SU-DHL-6 (cell line): ENCODE data around the gene MYOM3.

Experiments
- EZH2phosphoT487 ChIP-seq: fragments of 200-600 bp; sonication (generic), shearing (Covaris generic); conservative IDR thresholded peaks from 2 replicates; pipeline ENCODE4 v1.6.1; 2018; ENCODE audit warnings: mild to moderate bottlenecking, antibody characterized with exemption, low read length, moderate library complexity, mixed read lengths
- TF ChIP-seq, protein P1 (sequence below): fragments of 200-600 bp; sonication (generic); IDR thresholded peaks from one replicate; pipeline ENCODE4 v1.5.1; 2017; ENCODE audit warnings: antibody characterized with exemption, mild to moderate bottlenecking, low read length, moderate library complexity; ENCODE audit not compliant: insufficient read depth, poor library complexity, severe bottlenecking

DNA sequence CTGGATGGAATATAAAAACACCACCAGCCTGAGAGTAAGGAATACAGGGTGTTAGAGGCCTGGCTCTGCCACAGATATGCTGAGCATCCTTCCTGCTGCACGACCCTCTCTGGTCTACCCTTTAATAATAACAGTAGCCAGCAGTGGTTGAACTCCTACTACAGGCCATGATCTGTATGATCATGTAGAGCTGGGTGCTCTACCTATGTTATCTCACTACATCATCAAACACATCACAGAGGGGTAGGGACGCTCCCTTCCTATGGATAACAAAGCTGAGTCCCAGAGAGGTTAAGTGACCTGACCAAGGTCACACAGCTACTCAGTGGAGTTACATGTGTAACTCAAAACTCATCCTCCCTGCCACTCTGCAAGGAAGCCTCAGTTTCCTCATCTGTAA is 13.0 kb upstream of the MYOM3 start:
- TF ChIP-seq, protein P1, sequence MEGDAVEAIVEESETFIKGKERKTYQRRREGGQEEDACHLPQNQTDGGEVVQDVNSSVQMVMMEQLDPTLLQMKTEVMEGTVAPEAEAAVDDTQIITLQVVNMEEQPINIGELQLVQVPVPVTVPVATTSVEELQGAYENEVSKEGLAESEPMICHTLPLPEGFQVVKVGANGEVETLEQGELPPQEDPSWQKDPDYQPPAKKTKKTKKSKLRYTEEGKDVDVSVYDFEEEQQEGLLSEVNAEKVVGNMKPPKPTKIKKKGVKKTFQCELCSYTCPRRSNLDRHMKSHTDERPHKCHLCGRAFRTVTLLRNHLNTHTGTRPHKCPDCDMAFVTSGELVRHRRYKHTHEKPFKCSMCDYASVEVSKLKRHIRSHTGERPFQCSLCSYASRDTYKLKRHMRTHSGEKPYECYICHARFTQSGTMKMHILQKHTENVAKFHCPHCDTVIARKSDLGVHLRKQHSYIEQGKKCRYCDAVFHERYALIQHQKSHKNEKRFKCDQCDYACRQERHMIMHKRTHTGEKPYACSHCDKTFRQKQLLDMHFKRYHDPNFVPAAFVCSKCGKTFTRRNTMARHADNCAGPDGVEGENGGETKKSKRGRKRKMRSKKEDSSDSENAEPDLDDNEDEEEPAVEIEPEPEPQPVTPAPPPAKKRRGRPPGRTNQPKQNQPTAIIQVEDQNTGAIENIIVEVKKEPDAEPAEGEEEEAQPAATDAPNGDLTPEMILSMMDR = no peak
- no peak for TF ChIP-seq EZH2phosphoT487
